IPS-15b (cell line): ENCODE data around the gene HDAC5.
A peak's percentile ranks its signal among the peaks of the same experiment; 100 is the strongest.

Experiments
- H3K27me3 ChIP-seq: one replicate; pipeline ENCODE4 v1.6.1; 2013; ENCODE audit warnings: low read length; ENCODE audit not compliant: control insufficient read depth, insufficient read depth
- H3K36me3 ChIP-seq: one replicate; pipeline ENCODE4 v1.6.1; 2013; ENCODE audit warnings: low read length; ENCODE audit not compliant: control insufficient read depth, insufficient read depth
- H3K4me1 ChIP-seq: one replicate; pipeline ENCODE4 v1.6.1; 2013; ENCODE audit warnings: mild to moderate bottlenecking, low read length; ENCODE audit not compliant: control insufficient read depth, insufficient read depth
- H3K4me3 ChIP-seq: one replicate; pipeline ENCODE4 v1.5.1; 2013; ENCODE audit warnings: low read depth, low read length
- H3K9ac ChIP-seq: one replicate; pipeline ENCODE4 v1.6.1; 2013; ENCODE audit warnings: low read depth, mild to moderate bottlenecking, low read length
- H3K9me3 ChIP-seq: one replicate; pipeline ENCODE4 v1.6.1; 2013; ENCODE audit warnings: mild to moderate bottlenecking, low read length; ENCODE audit not compliant: control insufficient read depth, insufficient read depth

The HDAC5 gene

GRCh38 chr17:44088254-44088653 is 35.2 kb downstream of the HDAC5 start:
- Histone ChIP-seq H3K9me3 (no peaks in the 10 kb centered on the region), H3K36me3 (peaks cover 42% of the 10 kb centered on the region), H3K9ac (no peak overlapping the region), H3K4me3 (no peak overlapping the region), H3K4me1 (peaks cover 10% of the 10 kb centered on the region), H3K27me3 (no peaks in the 10 kb centered on the region)

GRCh38 chr17:44087319-44087718 is 36.1 kb downstream of the HDAC5 start:
- H3K9me3 ChIP-seq: no peaks in the 10 kb centered on the region
- peak overlapping the region; percentile 24 for H3K9ac ChIP-seq
- peak overlapping the region; percentile 53 for H3K4me3 ChIP-seq
- H3K36me3 ChIP-seq: peaks cover 41% of the 10 kb centered on the region
- H3K27me3 ChIP-seq: no peaks in the 10 kb centered on the region
- peaks cover 10% of the 10 kb centered on the region for H3K4me1 ChIP-seq

- Histone ChIP-seq H3K9ac (peak overlapping the region; percentile 54), H3K36me3 (peaks cover 38% of the 10 kb centered on the region), H3K4me1 (peaks cover 10% of the 10 kb centered on the region), H3K4me3 (peak overlapping the region; percentile 53), H3K27me3 (no peaks in the 10 kb centered on the region), H3K9me3 (no peaks in the 10 kb centered on the region)
These were observed 36.8 kb downstream of the HDAC5 start for GRCh38 chr17:44086364-44087311.

DNA sequence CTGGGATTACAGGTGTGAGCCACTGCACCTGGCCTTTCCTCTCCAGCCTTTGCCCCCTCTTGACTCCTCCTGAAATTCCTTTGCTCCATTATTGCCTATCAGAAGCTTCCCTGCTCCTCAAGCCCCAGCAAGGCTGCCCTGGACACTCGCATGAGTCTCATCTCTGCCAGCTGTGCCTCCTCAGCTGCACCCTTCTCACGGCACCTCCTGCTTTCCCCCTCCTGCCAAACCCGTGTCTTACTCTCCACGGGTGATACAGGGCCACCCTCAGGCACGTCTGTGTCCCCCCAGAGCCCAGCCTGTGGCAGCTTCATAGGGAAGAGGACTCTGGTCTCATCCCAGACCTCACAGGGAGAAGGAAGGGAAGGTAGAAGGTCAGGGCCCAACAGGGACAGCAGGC is 37.5 kb downstream of the HDAC5 start:
- peaks cover 10% of the 10 kb centered on the region for H3K4me1 ChIP-seq
- no peaks in the 10 kb centered on the region for H3K9me3 ChIP-seq
- H3K9ac ChIP-seq: peak overlapping the region; percentile 54
- peaks cover 30% of the 10 kb centered on the region for H3K36me3 ChIP-seq
- H3K4me3 ChIP-seq: no peak overlapping the region
- H3K27me3 ChIP-seq: no peaks in the 10 kb centered on the region

DNA sequence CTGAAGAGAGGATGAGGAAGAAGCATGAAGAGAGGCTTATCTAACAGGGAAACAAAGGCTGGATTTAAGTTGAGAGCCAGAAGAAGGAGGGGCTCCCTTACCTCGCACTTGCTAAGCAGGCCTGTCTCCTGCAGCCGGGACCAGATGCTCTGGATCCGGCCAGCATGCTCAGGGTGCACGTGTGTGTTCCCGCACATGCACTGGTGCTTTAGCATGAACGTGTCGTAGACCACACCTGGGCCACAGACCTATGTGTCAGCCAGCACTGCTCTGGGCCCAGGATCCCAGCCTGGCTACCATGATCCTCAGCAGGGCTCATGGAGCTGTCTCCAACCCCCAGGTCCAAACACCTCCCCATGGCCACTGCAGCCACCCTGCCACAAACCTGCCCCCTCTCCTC is 38.5 kb downstream of the HDAC5 start:
- Histone ChIP-seq H3K36me3 (peaks cover 35% of the 10 kb centered on the region), H3K27me3 (no peaks in the 10 kb centered on the region), H3K9me3 (no peaks in the 10 kb centered on the region), H3K9ac (no peak overlapping the region), H3K4me1 (peaks cover 10% of the 10 kb centered on the region), H3K4me3 (no peak overlapping the region)

GRCh38 chr17:44084131-44084538 is 39.3 kb downstream of the HDAC5 start:
- Histone ChIP-seq H3K36me3 (peaks cover 38% of the 10 kb centered on the region), H3K9me3 (no peaks in the 10 kb centered on the region)

DNA sequence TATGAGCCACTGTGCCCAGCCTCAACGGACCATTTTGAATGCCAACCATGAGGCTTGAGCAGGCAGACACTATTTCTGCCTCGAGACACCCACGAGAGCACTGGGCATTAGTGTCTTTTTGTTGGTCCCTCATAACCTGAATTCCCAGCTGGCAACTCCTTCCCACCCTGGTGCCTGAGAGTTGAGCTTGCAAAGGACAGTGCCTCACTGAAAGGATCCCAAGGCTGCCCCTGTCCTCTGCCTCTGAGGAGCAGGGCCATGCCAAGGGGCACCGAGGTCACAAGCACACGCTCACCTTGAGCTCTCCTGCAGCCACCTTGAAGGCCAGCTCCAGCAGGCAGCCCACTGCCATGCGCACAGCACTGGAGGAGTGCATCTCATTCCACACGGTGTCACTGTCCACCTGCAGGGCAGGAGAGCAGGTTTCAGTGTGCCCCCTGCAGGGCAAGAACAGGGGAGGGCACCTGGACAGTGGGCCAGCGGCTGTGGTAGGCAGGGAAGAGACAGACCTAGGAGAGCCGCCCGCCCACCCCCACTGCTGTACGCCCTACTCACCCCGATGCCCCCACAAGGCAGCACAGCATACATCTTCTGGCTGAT is 40.1 kb downstream of the HDAC5 start:
- Histone ChIP-seq H3K4me1 (peaks cover 10% of the 10 kb centered on the region), H3K9me3 (no peaks in the 10 kb centered on the region), H3K9ac (no peak overlapping the region), H3K36me3 (peaks cover 44% of the 10 kb centered on the region), H3K27me3 (no peaks in the 10 kb centered on the region), H3K4me3 (no peak overlapping the region)

More at GRCh38 chr17:44084131-44084538, 39.3 kb downstream of the HDAC5 start:
- H3K4me1 ChIP-seq: peaks cover 10% of the 10 kb centered on the region
- H3K4me3 ChIP-seq: no peak overlapping the region
- no peaks in the 10 kb centered on the region for H3K27me3 ChIP-seq
- H3K9ac ChIP-seq: no peak overlapping the region

DNA sequence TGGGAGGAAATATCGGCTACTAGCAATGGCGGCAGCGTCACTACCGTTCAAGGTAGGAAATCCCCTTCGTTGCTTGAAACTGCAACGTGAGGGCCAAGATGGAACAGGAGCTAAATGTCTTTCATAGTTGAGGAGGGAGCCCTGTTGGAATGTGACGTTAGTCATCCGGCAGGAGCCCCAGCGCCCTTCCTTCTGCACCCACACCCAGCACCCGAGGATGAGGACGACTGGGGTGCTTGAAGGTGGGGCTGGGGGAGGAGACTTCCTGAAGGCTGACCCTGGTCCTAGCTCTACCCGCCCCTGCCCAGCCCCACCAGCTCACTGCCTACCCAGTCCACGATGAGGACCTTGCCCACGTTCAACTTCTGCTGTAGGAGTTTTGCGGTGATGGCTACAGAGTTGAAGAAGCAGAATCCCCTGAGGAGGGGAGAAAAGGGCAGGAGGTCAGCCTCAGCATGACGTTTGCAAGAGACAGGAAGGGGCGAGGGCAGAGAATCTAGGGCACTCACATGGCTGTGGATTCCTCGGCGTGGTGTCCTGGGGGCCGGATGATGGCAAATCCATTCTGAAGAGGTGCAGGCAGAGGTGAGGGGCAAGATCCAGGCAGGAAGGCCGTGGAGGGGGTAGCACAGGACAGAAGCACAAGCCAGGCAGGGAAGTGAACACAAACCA is 41.0 kb downstream of the HDAC5 start:
- H3K9me3 ChIP-seq: no peaks in the 10 kb centered on the region
- H3K4me3 ChIP-seq: no peak overlapping the region
- peaks cover 44% of the 10 kb centered on the region for H3K36me3 ChIP-seq
- no peak overlapping the region for H3K9ac ChIP-seq
- peaks cover 7% of the 10 kb centered on the region for H3K4me1 ChIP-seq
- no peaks in the 10 kb centered on the region for H3K27me3 ChIP-seq

- peaks cover 2% of the 10 kb centered on the region for H3K4me1 ChIP-seq
- H3K4me3 ChIP-seq: no peak overlapping the region
- no peaks in the 10 kb centered on the region for H3K27me3 ChIP-seq
- no peak overlapping the region for H3K9ac ChIP-seq
- H3K9me3 ChIP-seq: no peaks in the 10 kb centered on the region
- peaks cover 48% of the 10 kb centered on the region for H3K36me3 ChIP-seq
These were observed 41.8 kb downstream of the HDAC5 start for GRCh38 chr17:44081681-44082080.

DNA sequence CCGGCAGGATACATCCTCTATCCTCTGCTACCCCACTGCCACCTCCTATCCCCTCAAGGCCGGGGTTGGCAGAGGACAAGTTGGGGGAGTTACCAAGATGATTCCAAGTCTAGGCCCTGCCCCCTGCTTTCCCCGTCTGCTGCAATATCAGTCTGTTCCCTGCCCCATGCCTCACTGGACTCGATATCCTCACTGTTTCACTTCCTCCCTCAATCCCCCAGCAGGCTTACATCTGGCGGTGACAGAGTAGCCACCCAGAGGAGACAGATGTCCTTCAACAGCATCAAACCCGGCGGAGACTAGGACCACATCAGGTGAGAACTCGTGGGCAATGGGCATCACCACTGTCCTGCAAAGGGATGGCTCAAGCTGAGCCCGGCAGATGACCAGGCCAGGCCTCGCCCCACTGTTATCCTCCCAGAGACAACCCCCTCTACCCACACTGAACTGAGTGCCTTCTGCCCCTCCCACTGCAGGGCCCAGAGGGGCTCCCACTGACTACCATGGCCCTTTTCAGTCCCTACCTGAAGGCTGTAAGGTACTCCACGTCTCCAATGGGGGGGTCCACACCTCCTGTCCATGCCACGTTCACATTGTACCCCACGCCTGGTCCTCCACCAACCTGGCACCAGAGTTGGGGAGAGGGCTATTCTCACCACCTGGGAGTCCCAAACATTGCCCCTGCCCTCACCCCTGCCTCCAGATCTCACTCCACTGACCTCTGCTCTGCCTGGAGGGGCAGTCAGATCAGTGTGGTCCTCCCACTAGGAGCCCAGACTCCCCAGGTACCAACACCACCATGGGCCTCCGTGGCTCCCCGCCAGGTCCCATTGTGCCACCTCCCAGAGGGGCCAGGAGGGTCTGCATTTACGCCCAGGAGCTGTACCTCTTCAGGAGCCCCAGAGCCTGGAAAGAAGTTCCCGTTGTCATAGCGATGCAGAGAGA is 43.3 kb downstream of the HDAC5 start:
- Histone ChIP-seq H3K9me3 (no peaks in the 10 kb centered on the region), H3K4me3 (no peak overlapping the region), H3K36me3 (peaks cover 54% of the 10 kb centered on the region), H3K9ac (no peak overlapping the region), H3K27me3 (no peaks in the 10 kb centered on the region), H3K4me1 (no peaks in the 10 kb centered on the region)

GRCh38 chr17:44078412-44078811 is 45.0 kb downstream of the HDAC5 start:
- H3K4me3 ChIP-seq: no peak overlapping the region
- H3K9ac ChIP-seq: no peak overlapping the region
- peaks cover 52% of the 10 kb centered on the region for H3K36me3 ChIP-seq
- H3K9me3 ChIP-seq: no peaks in the 10 kb centered on the region
- H3K27me3 ChIP-seq: no peaks in the 10 kb centered on the region
- H3K4me1 ChIP-seq: no peaks in the 10 kb centered on the region
